ENCODE measurements around the gene GH2.
"Not testable (repeated sequence)": the region's sequence is repeated elsewhere in the genome, so short reads cannot be mapped to it uniquely, and the experiment has no call there.

The GH2 gene

DNA sequence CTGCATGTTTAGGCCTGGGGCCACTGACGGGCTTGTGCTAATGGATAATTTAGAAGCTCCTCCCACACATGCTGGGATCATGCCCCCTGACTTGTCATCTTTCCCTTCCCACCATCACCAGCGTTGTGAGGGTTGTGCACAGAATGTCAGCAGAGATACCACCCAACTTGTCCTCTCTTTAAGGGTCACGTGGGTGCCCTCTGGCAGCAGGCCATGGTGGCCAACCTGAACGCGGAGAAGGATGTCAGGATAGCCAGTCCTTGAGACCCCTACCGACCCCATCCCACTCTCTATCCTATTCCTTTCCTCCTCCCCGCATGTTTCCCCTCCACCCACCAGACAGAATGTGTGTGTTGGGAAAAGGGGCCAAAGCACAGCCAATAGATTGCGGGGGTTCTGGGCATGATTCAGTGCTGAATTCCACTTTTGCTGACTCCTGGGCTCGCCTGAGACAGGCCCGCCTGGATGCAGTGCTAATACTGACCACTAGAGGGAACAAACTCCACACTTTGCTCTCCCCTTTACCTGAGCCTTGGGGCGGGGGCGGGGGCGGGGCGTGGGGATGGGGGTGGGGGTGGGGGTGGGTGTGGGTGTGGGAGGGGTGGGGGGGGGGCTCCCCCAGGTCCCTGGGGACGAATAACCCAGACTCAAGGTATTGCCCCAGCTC is at the start of gene GH2:
Gene GH2 (minus strand): TSS at position 10 of the 667 bp plus-strand sequence. CDS start 143 bp downstream, outside the sequence.
- no peak for DNase-seq

DNA sequence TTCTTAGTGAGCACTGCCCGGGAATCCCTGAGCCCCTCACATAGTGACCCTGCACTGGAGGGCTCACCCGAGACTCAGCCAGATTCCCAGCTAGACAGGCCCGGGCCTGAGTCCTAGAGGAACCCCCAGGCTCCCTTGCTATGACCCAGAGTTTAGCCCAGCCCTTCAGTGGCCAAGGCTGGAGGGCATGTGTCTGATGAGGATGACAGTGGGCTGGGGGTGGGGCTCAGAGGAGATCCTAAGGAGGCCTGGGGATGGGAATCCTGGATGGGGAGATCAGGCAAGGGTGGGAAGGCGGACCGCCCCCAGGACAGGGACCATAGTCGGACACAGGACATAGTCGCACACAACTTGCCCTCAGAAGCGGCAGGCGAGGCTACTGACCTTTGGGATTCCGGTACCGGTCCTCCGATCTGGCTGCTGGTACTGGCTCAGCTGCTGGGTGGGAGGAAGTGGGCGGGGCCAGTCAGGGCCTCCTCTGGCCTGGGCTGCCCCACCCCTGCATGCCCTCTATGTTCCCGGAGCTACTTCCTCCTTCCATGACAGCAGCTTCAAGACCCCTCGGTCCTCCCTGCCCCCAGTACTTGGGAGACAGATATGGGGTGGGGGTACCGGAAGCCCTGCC is 49.3 kb upstream of the GH2 start:
- DNase-seq = no peak

DNA sequence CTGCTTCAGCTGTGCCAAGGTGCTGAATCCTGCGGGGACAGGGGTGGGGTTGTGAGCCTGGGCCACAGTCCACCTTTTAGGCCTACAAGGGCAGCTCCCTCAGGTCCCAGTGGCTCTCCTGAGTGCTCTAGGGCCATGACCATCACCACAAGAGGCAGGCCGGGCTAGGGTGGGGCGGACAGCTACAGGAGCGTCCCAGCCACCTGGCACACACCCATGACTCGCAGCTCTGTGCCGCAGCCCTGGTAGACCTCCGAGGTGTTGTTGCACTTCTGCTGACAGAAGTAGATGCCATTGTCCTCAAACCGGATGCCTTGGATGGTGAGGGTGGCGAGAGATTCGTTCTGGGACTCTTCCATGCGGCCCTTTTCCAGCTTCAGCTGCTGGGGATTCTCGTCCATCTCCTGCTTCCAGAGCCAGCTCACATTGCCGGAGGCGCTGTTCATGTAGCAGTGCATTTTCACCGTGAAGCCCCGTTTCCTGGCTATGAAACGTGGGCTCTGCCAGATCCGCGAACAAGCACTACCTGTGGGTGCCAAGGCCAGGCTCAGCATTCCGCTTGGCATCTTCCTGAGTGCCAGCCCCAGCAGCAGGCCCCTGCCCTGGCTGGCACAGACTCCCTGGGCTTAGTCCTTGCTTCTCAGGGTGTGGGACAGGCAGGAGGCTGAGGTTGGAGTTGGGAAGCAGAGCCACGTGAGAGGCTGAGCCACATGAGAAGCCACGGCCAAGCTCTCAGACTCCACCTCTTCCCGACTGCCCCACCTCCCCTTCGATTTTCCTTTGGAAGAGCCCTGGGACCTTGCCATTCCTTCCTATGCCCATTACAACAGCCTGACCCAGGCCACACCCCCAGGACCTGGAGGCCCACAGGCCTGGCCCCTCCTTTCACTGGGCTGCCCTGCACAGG is 48.4 kb upstream of the GH2 start:
- no peak for DNase-seq

DNA sequence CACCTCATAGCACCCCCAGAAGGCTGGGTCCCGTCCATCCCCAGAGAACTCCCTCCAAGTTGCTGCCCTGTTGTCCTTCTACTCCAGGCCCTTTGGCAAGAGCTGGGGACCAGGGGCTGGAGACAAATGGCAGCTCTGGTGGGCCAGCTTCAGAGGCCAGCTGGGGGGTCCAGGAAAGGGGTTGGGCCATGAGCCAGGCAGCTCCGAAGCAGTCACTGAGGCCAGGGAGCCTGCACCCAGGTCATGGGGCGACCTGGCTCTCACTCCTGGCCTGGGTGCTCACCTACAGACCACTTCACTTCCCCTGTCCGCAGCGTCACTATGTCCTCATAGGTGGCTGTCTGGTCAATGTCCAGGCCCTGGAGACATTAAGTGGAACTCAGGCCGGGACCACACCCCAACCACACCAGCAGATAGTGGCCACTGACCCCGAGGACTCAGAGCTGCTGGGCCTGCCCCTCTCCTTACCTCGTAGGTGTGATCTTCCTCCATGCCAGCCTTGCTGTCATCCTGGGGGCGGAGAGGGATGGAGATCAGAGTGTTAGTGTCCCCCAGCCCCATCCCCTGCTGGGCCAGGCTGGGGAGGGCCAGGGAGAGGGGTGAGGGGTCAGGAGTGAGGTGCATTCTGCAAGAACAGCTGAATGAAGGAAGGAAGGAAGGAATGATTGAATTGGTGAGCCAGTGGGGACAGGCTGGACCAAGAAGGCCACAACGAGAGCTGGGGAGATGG is 47.4 kb upstream of the GH2 start:
- no peak for DNase-seq

DNA sequence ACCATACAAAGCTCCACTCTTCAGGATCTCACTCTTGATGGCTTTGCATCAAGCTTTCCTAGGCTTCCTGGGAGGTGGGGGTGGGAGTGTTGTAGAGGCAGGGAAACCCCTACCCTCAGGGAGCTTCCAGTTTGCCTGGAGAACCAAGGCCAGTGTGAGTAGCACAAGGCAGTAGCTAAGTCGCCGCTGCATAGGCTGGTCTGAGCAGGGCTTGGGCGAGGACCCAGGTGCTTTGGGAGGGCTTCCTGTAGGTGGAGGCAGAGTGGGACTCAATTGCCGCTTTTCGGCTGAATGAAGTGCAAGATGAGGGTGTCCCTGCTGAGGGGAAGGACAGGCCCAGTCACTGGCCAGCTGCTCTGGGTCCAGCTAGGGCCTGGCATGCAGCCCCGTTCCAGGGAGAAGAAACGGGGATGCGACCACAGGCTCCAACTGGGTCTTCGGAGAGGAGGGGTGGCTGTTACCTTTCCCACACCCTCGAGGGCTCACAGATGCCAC is 46.5 kb upstream of the GH2 start:
- DNase-seq = no peak

GRCh38 chr17:63927464-63928171 is 45.9 kb upstream of the GH2 start:
- DNase-seq = no peak

GRCh38 chr17:63926164-63926563 is 44.4 kb upstream of the GH2 start:
- no peak for DNase-seq

GRCh38 chr17:63925615-63926014 is 43.9 kb upstream of the GH2 start:
- no peak for DNase-seq

DNA sequence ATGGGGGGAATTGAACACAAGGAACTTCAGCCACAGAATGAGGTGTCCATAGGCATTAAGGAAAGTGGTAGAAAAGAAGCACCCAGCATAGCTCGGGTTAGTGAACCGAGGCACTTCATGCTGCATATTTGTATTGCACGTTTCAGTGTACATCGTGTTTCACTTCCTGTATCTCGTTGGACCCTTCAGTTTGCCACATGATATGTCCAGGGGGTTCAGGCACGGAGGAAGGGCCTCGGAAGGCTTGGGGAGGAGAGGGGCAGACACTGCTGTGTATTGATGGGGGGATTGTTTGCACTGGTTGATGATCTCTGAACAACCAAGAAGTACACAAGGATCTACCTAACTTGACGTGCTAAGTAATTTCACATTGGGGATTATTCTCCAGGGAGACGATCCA is 40.7 kb upstream of the GH2 start:
- DNase-seq = not testable (repeated sequence)

GRCh38 chr17:63920779-63921178 is 39.0 kb upstream of the GH2 start:
- DNase-seq = not testable (repeated sequence)

- not testable (repeated sequence) for DNase-seq
Measured at GRCh38 chr17:63920050-63920449, 38.3 kb upstream of the GH2 start.

DNA sequence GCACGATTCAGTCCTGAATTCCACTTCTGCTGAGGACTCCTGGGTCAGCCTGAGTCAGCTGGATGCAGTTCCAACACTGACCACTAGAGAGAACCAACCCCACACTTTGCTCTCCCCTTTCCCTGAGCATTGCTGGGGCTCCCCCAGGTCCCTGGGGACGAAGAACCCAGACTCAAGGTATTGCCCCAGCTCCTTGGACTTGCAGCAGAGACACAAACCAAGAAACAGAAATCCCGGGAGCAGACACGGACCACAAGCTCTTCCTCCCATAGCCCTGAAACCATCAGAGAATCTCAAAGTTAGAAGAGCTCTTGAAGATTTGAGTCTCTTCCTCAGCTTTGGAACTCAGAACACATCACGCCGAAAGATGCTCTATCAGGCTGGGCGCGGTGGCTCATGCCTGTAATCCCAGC is 37.6 kb upstream of the GH2 start:
- no peak for DNase-seq

- DNase-seq = not testable (repeated sequence)
Measured at GRCh38 chr17:63918789-63919305, 37.1 kb upstream of the GH2 start, which contains the start of gene GH1. GH1 (minus strand) TSS chr17:63918839; CDS start chr17:63918776, 63 bp downstream.

DNA sequence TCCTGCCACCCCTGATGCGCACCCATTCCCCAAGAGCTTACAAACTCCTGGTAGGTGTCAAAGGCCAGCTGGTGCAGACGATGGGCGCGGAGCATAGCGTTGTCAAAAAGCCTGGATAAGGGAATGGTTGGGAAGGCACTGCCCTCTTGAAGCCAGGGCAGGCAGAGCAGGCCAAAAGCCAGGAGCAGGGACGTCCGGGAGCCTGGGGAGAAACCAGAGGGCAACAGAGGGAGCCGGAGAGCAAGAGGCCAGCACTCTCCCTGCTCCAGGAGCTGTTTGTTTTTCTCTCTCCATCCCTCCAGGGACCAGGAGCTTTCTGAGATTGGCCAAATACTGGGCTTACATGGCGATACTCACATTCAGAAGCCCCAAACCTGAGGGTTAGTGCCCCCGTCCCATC is 36.6 kb upstream of the GH2 start:
- no peak for DNase-seq

GRCh38 chr17:63917646-63918045 is 35.9 kb upstream of the GH2 start:
- DNase-seq = no peak

DNA sequence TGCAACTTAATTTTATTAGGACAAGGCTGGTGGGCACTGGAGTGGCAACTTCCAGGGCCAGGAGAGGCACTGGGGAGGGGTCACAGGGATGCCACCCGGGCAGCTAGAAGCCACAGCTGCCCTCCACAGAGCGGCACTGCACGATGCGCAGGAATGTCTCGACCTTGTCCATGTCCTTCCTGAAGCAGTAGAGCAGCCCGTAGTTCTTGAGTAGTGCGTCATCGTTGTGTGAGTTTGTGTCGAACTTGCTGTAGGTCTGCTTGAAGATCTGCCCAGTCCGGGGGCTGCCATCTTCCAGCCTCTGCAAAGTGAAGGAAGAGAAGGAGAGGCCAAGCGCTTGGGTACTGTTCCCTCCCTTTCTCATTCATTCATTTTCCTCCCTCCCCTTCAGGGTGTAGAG is 35.5 kb upstream of the GH2 start:
- DNase-seq = not testable (repeated sequence)

- no peak for DNase-seq
Measured at GRCh38 chr17:63916566-63917185, 34.9 kb upstream of the GH2 start.

GRCh38 chr17:63915753-63916152 is 34.0 kb upstream of the GH2 start:
- DNase-seq = not testable (repeated sequence)

DNA sequence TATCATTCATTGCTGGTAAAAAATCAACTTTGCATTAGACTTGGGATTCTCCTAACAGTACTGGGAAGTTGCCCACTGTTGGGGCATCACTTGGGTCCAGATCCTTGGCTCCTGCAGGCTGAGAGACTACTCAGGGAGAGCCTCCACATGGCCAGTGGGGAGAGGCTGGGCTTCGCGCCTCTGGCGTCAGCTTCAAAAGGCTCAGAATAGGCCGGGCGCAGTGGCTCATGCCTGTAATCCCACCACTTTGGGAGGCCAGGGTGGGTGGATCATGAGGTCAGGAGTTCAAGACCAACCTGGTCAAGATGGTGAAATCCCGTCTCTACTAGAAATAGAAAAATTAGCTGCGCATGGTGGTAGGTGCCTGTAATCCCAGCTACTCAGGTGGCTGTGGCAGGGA is 32.7 kb upstream of the GH2 start:
- DNase-seq = no peak

DNA sequence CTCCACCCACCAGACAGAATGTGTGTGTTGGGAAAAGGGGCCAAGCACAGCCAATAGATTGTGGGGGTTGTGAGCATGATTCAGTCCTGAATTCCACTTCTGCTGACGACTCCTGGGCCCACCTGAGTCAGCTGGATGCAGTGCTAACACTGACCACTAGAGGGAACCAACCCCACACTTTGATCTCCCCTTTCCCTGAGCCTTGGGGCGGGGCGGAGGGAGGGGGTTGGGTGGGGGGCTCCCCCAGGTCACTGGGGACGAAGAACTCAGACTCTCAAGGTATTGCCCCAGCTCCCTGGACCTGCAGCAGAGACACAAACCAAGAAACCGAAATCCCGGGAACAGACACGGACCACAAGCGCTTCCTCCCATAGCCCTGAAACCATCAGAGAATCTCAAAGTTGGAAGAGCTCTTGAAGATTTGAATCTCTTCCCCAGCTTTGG is 29.9 kb upstream of the GH2 start:
- no peak for DNase-seq

DNA sequence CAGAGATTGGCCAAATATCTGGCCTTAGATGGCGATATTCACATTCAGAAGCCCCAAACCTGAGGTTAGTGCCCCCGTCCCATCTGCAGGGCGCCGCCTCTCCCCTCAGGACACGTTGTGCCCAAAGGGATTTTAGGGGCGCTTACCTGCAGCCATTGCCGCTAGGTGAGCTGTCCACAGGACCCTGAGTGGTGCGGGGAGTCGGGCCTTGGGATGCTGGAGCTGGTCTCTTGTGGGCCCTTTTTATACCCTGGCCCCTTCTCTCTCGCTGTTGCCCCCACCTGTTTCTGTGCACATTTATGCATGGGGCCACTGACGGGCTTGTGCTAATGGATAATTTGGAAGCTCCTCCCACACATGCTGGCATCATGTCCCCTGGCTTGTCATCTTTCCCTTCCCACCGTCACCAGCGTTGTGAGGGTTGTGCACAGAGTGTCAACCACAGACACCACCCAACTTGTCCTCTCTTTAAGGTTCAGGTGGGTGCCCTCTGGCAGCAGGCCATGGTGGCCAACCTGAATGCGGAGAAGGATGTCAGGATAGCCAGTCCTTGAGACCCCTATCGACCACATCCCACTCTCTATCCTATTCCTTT is 29.4 kb upstream of the GH2 start, which contains the start of gene CSHL1:
Gene CSHL1 (minus strand): TSS at position 218 of the 595 bp plus-strand sequence. CDS start 62 bp downstream, at position 156.
- no peak for DNase-seq

All from right forelimb (tissue), 1 donor.